ENCODE results near the gene POLR2B. TPM values are rescaled to one million over a fixed set of nuclear protein-coding genes. Genes with fewer than 3 reads are reported as not detected.

POLR2B gene
- total and polyA plus RNA-seq, 2 of the 8 experiments (the other 6 are each of a cell fraction or from before 2014, with no cell fraction given), result 59.3 to 115 TPM

- Histone ChIP-seq H3K27me3 (replicated peaks in 1 of 4; ENCODE audit: control insufficient read depth in 3 of 4, extremely low read depth in 1 of 4, insufficient read depth in 3 of 4, low read length in 3 of 4) (no peaks in the 10 kb centered on the region), H2BK12ac (ENCODE audit: low read depth, low read length) (no peak overlapping the region), H3K79me1 (ENCODE audit: low read depth, low read length) (no peaks in the 10 kb centered on the region), H2BK15ac (ENCODE audit: low read length) (no peak overlapping the region), H3K9me3 (ENCODE audit: insufficient read depth in 2 of 2, low read depth in 1 of 2, low read length in 1 of 2) (no peaks in the 10 kb centered on the region), H3K23ac (ENCODE audit: insufficient read length) (no peak overlapping the region), H4K8ac (ENCODE audit: extremely low read depth, insufficient read depth, low read length) (no peak overlapping the region), H3K56ac (replicated peaks; ENCODE audit: insufficient read length, low read depth, low read length) (no peak overlapping the region), H2BK20ac (ENCODE audit: low read length) (no peak overlapping the region), H3K79me2 (ENCODE audit: control insufficient read depth in 1 of 2, insufficient read depth in 2 of 2, low read length in 2 of 2) (no peaks in the 10 kb centered on the region), H3K27ac (ENCODE audit: low read depth, low read length) (no peak overlapping the region), H3K4me1 (replicated peaks in 1 of 4; ENCODE audit: control insufficient read depth in 3 of 4, insufficient read depth in 4 of 4, low read length in 3 of 4) (no peaks in the 10 kb centered on the region), H2BK5ac (ENCODE audit: low read depth, low read length) (no peak overlapping the region), H4K91ac (replicated peaks; ENCODE audit: insufficient read length, low read length) (no peak overlapping the region), H3K4me3 (ENCODE audit: extremely low read depth in 1 of 4, insufficient read depth in 2 of 4, low read depth in 3 of 4, low read length in 4 of 4) (no peak overlapping the region), H3K4ac (replicated peaks; ENCODE audit: insufficient read length, low read depth, low read length) (no peak overlapping the region), H3K36me3 (ENCODE audit: control insufficient read depth in 2 of 4, insufficient read depth in 4 of 4, low read length in 3 of 4) (no peaks in the 10 kb centered on the region), H3K4me2 (ENCODE audit: insufficient read depth in 1 of 2, low read depth in 2 of 2, low read length in 2 of 2) (no peak overlapping the region), H2AFZ (ENCODE audit: low read length) (no peak overlapping the region), H2AK5ac (ENCODE audit: low read depth, low read length) (no peak overlapping the region), H3K9ac (replicated peaks in 1 of 4; ENCODE audit: extremely low read depth in 1 of 4, low read depth in 3 of 4, low read length in 3 of 4) (no peak overlapping the region), H3K18ac (ENCODE audit: extremely low read depth, low read length) (no peak overlapping the region), H4K5ac (ENCODE audit: insufficient read length, low read depth, low read length) (no peak overlapping the region), H4K20me1 (replicated peaks in 1 of 2; ENCODE audit: control insufficient read depth in 1 of 2, insufficient read depth in 2 of 2, low read length in 2 of 2) (no peaks in the 10 kb centered on the region), H2BK120ac (replicated peaks; ENCODE audit: low read depth, low read length) (no peak overlapping the region), H3K14ac (ENCODE audit: insufficient read length) (no peak overlapping the region), H3K23me2 (ENCODE audit: low read depth, low read length) (peaks cover 2% of the 10 kb centered on the region; the same call in 1 of the 2 replicates)
- 90% methylated on average over 1 of the region's 1 CpG; no CpG with 5 or more reads in 1 of the 2 experiments for WGBS, 2 experiments (ENCODE audit: extremely low coverage in 1 of 2, insufficient coverage in 1 of 2, insufficient read length in 1 of 2, insufficient replicate concordance in 2 of 2, low coverage in 1 of 2, low lambda C conversion rate in 2 of 2, missing lambda C conversion rate in 1 of 2)
- ChIA-PET CTCF (ENCODE audit: partially characterized antibody) (interaction anchor here (0.6 to 0.7 kb wide), 2 partner anchors 95 to 939 kb away, joined by 3 to 4 read pairs; no protein-coding TSS in a partner anchor), POLR2A (ENCODE audit: partially characterized antibody) (no interaction called here)
- DNase-seq (ENCODE audit: low read depth in 1 of 2, low spot score in 2 of 2) (no peak), FAIRE-seq (no peak)
- TF ChIP-seq GTF2F1 (IDR thresholded peaks at IDR 0.05; ENCODE audit: borderline replicate concordance, low read depth, low read length) (no peak), MAFK (IDR thresholded peaks at IDR 0.05; ENCODE audit: low read depth, low read length) (no peak), JUND (IDR thresholded peaks at IDR 0.05; ENCODE audit: low read length) (no peak), RBBP5 (IDR thresholded peaks at IDR 0.05; ENCODE audit: borderline replicate concordance, low read depth, low read length) (no peak), PHF8 (conservative IDR thresholded peaks at IDR 0.05; ENCODE audit: low read depth, low read length) (no peak)
- TF ChIP-seq, protein P1, sequence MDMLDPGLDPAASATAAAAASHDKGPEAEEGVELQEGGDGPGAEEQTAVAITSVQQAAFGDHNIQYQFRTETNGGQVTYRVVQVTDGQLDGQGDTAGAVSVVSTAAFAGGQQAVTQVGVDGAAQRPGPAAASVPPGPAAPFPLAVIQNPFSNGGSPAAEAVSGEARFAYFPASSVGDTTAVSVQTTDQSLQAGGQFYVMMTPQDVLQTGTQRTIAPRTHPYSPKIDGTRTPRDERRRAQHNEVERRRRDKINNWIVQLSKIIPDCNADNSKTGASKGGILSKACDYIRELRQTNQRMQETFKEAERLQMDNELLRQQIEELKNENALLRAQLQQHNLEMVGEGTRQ (IDR thresholded peaks at IDR 0.05; ENCODE audit: low read length), result no peak
Measured at GRCh38 chr4:57044996-57045395, 66.3 kb downstream of the POLR2B start.
